ENCODE results near the gene PLEKHA1.

DNA sequence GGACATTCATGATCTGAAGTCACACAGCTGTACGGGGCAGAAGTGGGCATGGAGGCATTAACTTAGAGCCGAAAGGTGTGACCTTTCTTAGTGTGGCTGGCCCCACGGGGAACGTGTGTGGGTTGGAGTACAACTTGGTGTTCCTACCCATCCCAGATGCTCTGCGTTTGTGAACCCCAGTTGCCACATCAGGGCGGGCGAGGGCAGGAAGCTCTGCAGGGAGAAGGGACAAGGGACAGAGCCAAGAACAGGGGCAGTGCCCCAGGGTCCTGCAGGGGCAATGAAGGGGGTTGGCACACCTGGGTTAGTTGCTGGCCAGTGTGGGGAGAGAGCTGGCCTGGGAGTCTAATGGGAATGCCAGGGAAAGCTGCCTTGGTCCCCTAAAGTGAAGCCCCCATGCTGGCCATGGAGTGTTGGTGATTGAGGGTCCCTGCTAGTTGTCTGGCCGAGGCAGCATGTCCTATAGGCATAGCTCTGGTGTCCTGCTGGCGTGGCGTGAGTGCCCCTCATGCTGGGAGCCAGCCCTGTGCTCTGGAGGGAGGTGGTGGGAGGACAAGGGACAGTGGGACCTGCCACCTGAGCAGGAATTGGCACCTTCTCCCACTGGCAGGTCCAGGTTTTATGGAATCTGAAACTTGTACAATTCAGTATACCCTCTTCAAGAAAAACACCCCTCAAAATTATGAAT lies 105.8 kb downstream of the PLEKHA1 start:
- no peak for TF ChIP-seq CTCF (IDR thresholded peaks at IDR 0.05; ENCODE audit: borderline replicate concordance, extremely low read depth, low read length, poor library complexity, severe bottlenecking)
- TF ChIP-seq EZH2 (IDR thresholded peaks at IDR 0.05; ENCODE audit: borderline replicate concordance, low read depth, low read length, severe bottlenecking) = no peak

Measured in DND-41 (cell line).